GM12878 (cell line): ENCODE data around the gene HIVEP3. TPM values are rescaled to one million over a fixed set of nuclear protein-coding genes. Genes with fewer than 3 reads are reported as not detected.

Experiments
- ATAC-seq: fragments of 200-7000 bp; cut with Tn5 transposase; 3 replicates; pipeline ENCODE4 v1.9.1; 2020; ENCODE audit warnings: mild to moderate bottlenecking, moderate library complexity
- BruUV-seq: library from RNA; stranded (reverse); fragments of 400-500 nt; replicated peaks from 2 replicates; lab custom pipeline; 2021; lab: Mats Ljungman, UMichigan
- CTCF ChIA-PET: fragments of 300-600 bp; sonication (Branson Sonifier 250); formaldehyde crosslinking; extraction: SDS; loops from one replicate; lab custom pipeline; 2021; ENCODE audit warnings: inconsistent platforms; lab: Yijun Ruan, JAX
- POLR2A ChIA-PET: fragments of 350-600 bp; formaldehyde crosslinking; extraction: SDS; loops from one replicate; lab custom pipeline; 2021; ENCODE audit warnings: inconsistent platforms; lab: Charles Lee
- RAD21 ChIA-PET: fragments of 300-600 bp; sonication (Branson Sonifier 250); formaldehyde crosslinking; loops from one replicate; lab custom pipeline; 2023; ENCODE audit warnings: antibody characterized with exemption; ENCODE audit not compliant: unreplicated experiment; lab: Charles Lee
- SMC1A ChIA-PET: fragments of 300-600 bp; sonication (Branson Sonifier 250); formaldehyde crosslinking; loops from one replicate; lab custom pipeline; 2023; ENCODE audit not compliant: unreplicated experiment, uncharacterized antibody; lab: Charles Lee
- DNase-seq: peaks from one replicate; pipeline ENCODE4 v3.0.0-alpha.2; 2011; ENCODE audit warnings: low read depth, low spot score
- FAIRE-seq: peaks from 3 replicates; lab custom pipeline; 2011; peaks lifted over from hg19 to GRCh38; lab: Jason Lieb, UNC
- H2AFZ ChIP-seq: 2 replicates; pipeline ENCODE4 v1.6.0; 2011; ENCODE audit warnings: low read depth, low read length, control low read depth; ENCODE audit not compliant: control insufficient read depth
- H3K27ac ChIP-seq: 2 replicates; pipeline ENCODE4 v1.5.1; 2011; ENCODE audit warnings: control low read depth; ENCODE audit not compliant: control insufficient read depth, insufficient read depth
- H3K27me3 ChIP-seq, 2 experiments: replicated peaks in 1 of 2; 2 replicates each; pipeline versions ENCODE4 v1.6.0 to v1.6.1; 2011; ENCODE audit warnings: low read length in 1 of 2; ENCODE audit not compliant: control insufficient read depth in 2 of 2, insufficient read depth in 2 of 2
- H3K36me3 ChIP-seq, 2 experiments: 2 replicates each; pipeline ENCODE4 v1.5.1; 2011; ENCODE audit warnings: low read length in 1 of 2; ENCODE audit not compliant: control insufficient read depth in 2 of 2, insufficient read depth in 2 of 2
- H3K4me1 ChIP-seq: 2 replicates; pipeline ENCODE4 v1.6.1; 2011; ENCODE audit warnings: mild to moderate bottlenecking, low read length, moderate library complexity, mixed read lengths; ENCODE audit not compliant: control insufficient read depth, insufficient read depth
- H3K4me2 ChIP-seq: 2 replicates; pipeline ENCODE4 v1.6.0; 2011; ENCODE audit warnings: control low read depth; ENCODE audit not compliant: control insufficient read depth, insufficient read depth
- H3K4me3 ChIP-seq: fragments of 200-600 bp; sonication (generic); 2 replicates; pipeline ENCODE4 v1.5.1; 2016
- H3K79me2 ChIP-seq: 2 replicates; pipeline ENCODE4 v1.6.0; 2011; ENCODE audit warnings: low read length; ENCODE audit not compliant: control insufficient read depth, insufficient read depth
- H3K9ac ChIP-seq: 2 replicates; pipeline ENCODE4 v1.8.0; 2011; ENCODE audit warnings: low read length, control low read depth, mixed read lengths; ENCODE audit not compliant: control insufficient read depth, insufficient read depth
- H3K9me3 ChIP-seq: replicated peaks from 3 replicates; pipeline ENCODE4 v1.5.1; 2011; ENCODE audit warnings: mild to moderate bottlenecking, low read length; ENCODE audit not compliant: control insufficient read depth, insufficient read depth
- H4K20me1 ChIP-seq: 2 replicates; pipeline ENCODE4 v1.6.0; 2011; ENCODE audit not compliant: control insufficient read depth, insufficient read depth
- CREM ChIP-seq: IDR thresholded peaks from 2 replicates; pipeline ENCODE4 v1.6.1; 2014; ENCODE audit warnings: antibody characterized with exemption, low read depth
- EGR1 ChIP-seq, 2 experiments: IDR thresholded peaks; 1 replicate in 1 of 2; 2 replicates in 1 of 2; pipeline ENCODE4 v1.6.1; 2011 to 2012; ENCODE audit warnings: low read depth in 2 of 2, low read length in 2 of 2, borderline replicate concordance in 1 of 2, mild to moderate bottlenecking in 1 of 2, moderate library complexity in 1 of 2
- GABPA ChIP-seq: IDR thresholded peaks from 2 replicates; pipeline ENCODE4 v1.6.1; 2014; ENCODE audit warnings: antibody characterized with exemption, low read depth, mild to moderate bottlenecking, inconsistent platforms
- HDAC6 ChIP-seq: fragments of 200-600 bp; sonication (generic); IDR thresholded peaks from one replicate; pipeline ENCODE4 v1.8.0; 2017; ENCODE audit warnings: antibody characterized with exemption; ENCODE audit not compliant: unreplicated experiment
- IRF4 ChIP-seq: IDR thresholded peaks from 2 replicates; pipeline ENCODE4 v1.6.1; 2011; ENCODE audit warnings: low read depth, low read length
- KLF5 ChIP-seq: fragments of 450-650 bp; IDR thresholded peaks from 2 replicates; pipeline ENCODE4 v1.6.1; 2014; ENCODE audit warnings: mild to moderate bottlenecking; ENCODE audit not compliant: partially characterized antibody
- MXI1 ChIP-seq: fragments of 150-350 bp; IDR thresholded peaks from 2 replicates; pipeline ENCODE4 v1.6.1; 2011; ENCODE audit warnings: low read depth, mild to moderate bottlenecking, inconsistent platforms, low read length, improper control_type of control experiment
- NFXL1 ChIP-seq: fragments of 450-650 bp; IDR thresholded peaks from 2 replicates; pipeline ENCODE4 v1.6.1; 2017; ENCODE audit warnings: antibody characterized with exemption, mild to moderate bottlenecking, borderline replicate concordance
- POLR2A ChIP-seq: IDR thresholded peaks from 2 replicates; pipeline ENCODE4 v1.6.1; 2011; ENCODE audit warnings: low read depth, mild to moderate bottlenecking, low read length
- POLR2AphosphoS2 ChIP-seq: IDR thresholded peaks from 2 replicates; pipeline ENCODE4 v1.6.1; 2011; ENCODE audit warnings: low read depth, mild to moderate bottlenecking, low read length, improper control_type of control experiment, moderate library complexity
- SIX5 ChIP-seq: IDR thresholded peaks from 2 replicates; pipeline ENCODE4 v1.6.1; 2011; ENCODE audit warnings: mild to moderate bottlenecking, low read depth, low read length, moderate library complexity; ENCODE audit not compliant: severe bottlenecking
- ZBTB40 ChIP-seq: fragments of 450-650 bp; IDR thresholded peaks from 2 replicates; pipeline ENCODE4 v1.6.1; 2016; ENCODE audit warnings: mild to moderate bottlenecking, moderate library complexity, borderline replicate concordance
- ZNF207 ChIP-seq: fragments of 450-650 bp; IDR thresholded peaks from 2 replicates; pipeline ENCODE4 v1.6.1; 2014; ENCODE audit warnings: antibody characterized with exemption, mild to moderate bottlenecking, borderline replicate concordance
- WGBS: methylation state at CpG from one replicate; pipeline ENCODE4 v1.1.6; 2016; ENCODE audit warnings: low lambda C conversion rate; ENCODE audit not compliant: insufficient replicate concordance, insufficient coverage; ENCODE audit errors: missing lambda C conversion rate; 5-methylcytosine and 5-hydroxymethylcytosine counted together
- in situ Hi-C: fragments of 300-500 bp; cut with MboI; formaldehyde crosslinking; loops from 9 replicates; pipeline ENCODE4 v1.14.3; 2018; ENCODE audit warnings: mixed read lengths
- intact Hi-C: fragments of 100-400 bp; cut with micrococcal nuclease; formaldehyde crosslinking; loops from one replicate; pipeline ENCODE4 v1.14.2; 2022; ENCODE audit not compliant: unreplicated experiment
- polyA plus RNA-seq, 11 experiments: library from polyadenylated mRNA; depleted of rRNA in 4 of 11; unstranded in 6 of 11; stranded (reverse) in 5 of 11; fragments of >200 nt; fragmentation: Nextera tagmentation in 4 of 11; fragmentation: Illumina TruSeq in 1 of 11; extraction: Ambion mirVana in 4 of 11; extraction: Trizol in 1 of 11; gene quantifications; 1 replicate in 1 of 11; 2 replicates in 10 of 11; pipeline versions ENCODE4 v1.2.1 to v1.2.3, GENCODE V29; 2011 to 2016; ENCODE audit warnings: inconsistent platforms in 2 of 11, missing spikeins in 2 of 11, low read depth in 1 of 11
- total RNA-seq, 4 experiments: library from RNA; depleted of rRNA in 3 of 4; stranded (reverse); fragments of >200 nt in 3 of 4; fragmentation: Illumina TruSeq in 1 of 4; extraction: Trizol in 1 of 4; gene quantifications; 2 replicates each; pipeline versions ENCODE4 v1.2.1 to v1.2.3, GENCODE V29; 2013 to 2021
- TF ChIP-seq, protein P1 (sequence below): fragments of 450-650 bp; IDR thresholded peaks from 2 replicates; pipeline ENCODE4 v1.6.1; 2016; ENCODE audit warnings: mild to moderate bottlenecking
- TF ChIP-seq, protein P2 (sequence below): fragments of 450-650 bp; IDR thresholded peaks from 2 replicates; pipeline ENCODE4 v1.6.1; 2017; ENCODE audit warnings: antibody characterized with exemption, mild to moderate bottlenecking, moderate library complexity
- TF ChIP-seq, protein P3 (sequence below): fragments of 450-650 bp; IDR thresholded peaks from 2 replicates; pipeline ENCODE4 v1.6.1; 2017; ENCODE audit warnings: low read depth, mild to moderate bottlenecking, moderate library complexity

HIVEP3 gene
- total and polyA plus RNA-seq, 10 of the 15 experiments (the other 5 are each of a cell fraction or from before 2014, with no cell fraction given) = 1.8 to 13.6 (median 3.8) TPM

- H3K9me3 ChIP-seq = peaks cover 3% of the 10 kb centered on the region; the same call in 2 of the 3 replicates
- DNase-seq (no peak), ATAC-seq (no peak), FAIRE-seq (no peak)
- ChIA-PET CTCF (interaction anchor here (1.1 kb wide), 1 partner anchor 15 kb away, joined by 3 read pairs; no protein-coding TSS in a partner anchor), RAD21 (no interaction called here), SMC1A (no interaction called here), POLR2A (no interaction called here)
- H3K36me3 ChIP-seq = no peaks in the 10 kb centered on the region
- in situ Hi-C loops (no loop called here), intact Hi-C loops (no loop called here)
- H3K4me3 ChIP-seq = no peak overlapping the region
- H3K79me2 ChIP-seq = no peaks in the 10 kb centered on the region
- no peaks in the 10 kb centered on the region for H3K27me3 ChIP-seq
- no peak overlapping the region for H3K27ac ChIP-seq
- no peaks in the 10 kb centered on the region for H4K20me1 ChIP-seq
- H3K4me1 ChIP-seq = no peaks in the 10 kb centered on the region
- BruUV-seq = no TSS peak
- H2AFZ ChIP-seq = no peak overlapping the region
- H3K4me2 ChIP-seq = no peak overlapping the region
- H3K9ac ChIP-seq = no peak overlapping the region
- 49% methylated on average over 3 of the region's 3 CpGs for WGBS
- TF ChIP-seq, protein P1, sequence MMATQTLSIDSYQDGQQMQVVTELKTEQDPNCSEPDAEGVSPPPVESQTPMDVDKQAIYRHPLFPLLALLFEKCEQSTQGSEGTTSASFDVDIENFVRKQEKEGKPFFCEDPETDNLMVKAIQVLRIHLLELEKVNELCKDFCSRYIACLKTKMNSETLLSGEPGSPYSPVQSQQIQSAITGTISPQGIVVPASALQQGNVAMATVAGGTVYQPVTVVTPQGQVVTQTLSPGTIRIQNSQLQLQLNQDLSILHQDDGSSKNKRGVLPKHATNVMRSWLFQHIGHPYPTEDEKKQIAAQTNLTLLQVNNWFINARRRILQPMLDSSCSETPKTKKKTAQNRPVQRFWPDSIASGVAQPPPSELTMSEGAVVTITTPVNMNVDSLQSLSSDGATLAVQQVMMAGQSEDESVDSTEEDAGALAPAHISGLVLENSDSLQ = no peak
- TF ChIP-seq, protein P2, sequence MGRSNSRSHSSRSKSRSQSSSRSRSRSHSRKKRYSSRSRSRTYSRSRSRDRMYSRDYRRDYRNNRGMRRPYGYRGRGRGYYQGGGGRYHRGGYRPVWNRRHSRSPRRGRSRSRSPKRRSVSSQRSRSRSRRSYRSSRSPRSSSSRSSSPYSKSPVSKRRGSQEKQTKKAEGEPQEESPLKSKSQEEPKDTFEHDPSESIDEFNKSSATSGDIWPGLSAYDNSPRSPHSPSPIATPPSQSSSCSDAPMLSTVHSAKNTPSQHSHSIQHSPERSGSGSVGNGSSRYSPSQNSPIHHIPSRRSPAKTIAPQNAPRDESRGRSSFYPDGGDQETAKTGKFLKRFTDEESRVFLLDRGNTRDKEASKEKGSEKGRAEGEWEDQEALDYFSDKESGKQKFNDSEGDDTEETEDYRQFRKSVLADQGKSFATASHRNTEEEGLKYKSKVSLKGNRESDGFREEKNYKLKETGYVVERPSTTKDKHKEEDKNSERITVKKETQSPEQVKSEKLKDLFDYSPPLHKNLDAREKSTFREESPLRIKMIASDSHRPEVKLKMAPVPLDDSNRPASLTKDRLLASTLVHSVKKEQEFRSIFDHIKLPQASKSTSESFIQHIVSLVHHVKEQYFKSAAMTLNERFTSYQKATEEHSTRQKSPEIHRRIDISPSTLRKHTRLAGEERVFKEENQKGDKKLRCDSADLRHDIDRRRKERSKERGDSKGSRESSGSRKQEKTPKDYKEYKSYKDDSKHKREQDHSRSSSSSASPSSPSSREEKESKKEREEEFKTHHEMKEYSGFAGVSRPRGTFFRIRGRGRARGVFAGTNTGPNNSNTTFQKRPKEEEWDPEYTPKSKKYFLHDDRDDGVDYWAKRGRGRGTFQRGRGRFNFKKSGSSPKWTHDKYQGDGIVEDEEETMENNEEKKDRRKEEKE = no peak
- TF ChIP-seq POLR2A (no peak), CREM (no peak), MXI1 (no peak), ZBTB40 (no peak), ZNF207 (no peak), SIX5 (no peak), NFXL1 (no peak), HDAC6 (no peak), IRF4 (no peak), POLR2AphosphoS2 (no peak), EGR1 (IDR thresholded peaks at IDR 0.05; ENCODE audit: borderline replicate concordance in 1 of 2, low read depth in 2 of 2, low read length in 2 of 2) (no peak), KLF5 (no peak), GABPA (no peak)
- TF ChIP-seq, protein P3, sequence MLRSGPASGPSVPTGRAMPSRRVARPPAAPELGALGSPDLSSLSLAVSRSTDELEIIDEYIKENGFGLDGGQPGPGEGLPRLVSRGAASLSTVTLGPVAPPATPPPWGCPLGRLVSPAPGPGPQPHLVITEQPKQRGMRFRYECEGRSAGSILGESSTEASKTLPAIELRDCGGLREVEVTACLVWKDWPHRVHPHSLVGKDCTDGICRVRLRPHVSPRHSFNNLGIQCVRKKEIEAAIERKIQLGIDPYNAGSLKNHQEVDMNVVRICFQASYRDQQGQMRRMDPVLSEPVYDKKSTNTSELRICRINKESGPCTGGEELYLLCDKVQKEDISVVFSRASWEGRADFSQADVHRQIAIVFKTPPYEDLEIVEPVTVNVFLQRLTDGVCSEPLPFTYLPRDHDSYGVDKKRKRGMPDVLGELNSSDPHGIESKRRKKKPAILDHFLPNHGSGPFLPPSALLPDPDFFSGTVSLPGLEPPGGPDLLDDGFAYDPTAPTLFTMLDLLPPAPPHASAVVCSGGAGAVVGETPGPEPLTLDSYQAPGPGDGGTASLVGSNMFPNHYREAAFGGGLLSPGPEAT = no peak
Observed at GRCh38 chr1:41931578-41931977, 12.9 kb upstream of the HIVEP3 start.
